ENCODE results near the gene HEMK1.

GRCh38 chr3:50531201-50531600 is 38.1 kb upstream of the HEMK1 start:
- TF ChIP-seq CTCF (IDR thresholded peaks at IDR 0.05) = no peak
- TF ChIP-seq EZH2 (IDR thresholded peaks at IDR 0.05; ENCODE audit: borderline replicate concordance, insufficient read depth, low read depth, low read length, poor library complexity, severe bottlenecking) = no peak

All from B cell (primary cell).